HepG2 (cell line): Measurements from ENCODE around the gene TBC1D4. TPM values are rescaled to one million over a fixed set of nuclear protein-coding genes. Genes with fewer than 3 reads are reported as not detected.

Source experiments
- ATF4 ChIP-seq, 2 experiments: fragments of 450-650 bp in 1 of 2; sonication (generic) in 1 of 2; formaldehyde crosslinking; IDR thresholded peaks; 2 replicates each; pipeline versions ENCODE4 v1.5.0 to v1.8.0; 2020 to 2022; ENCODE audit warnings: mild to moderate bottlenecking in 1 of 2, missing genetic modification reagents in 1 of 2
- CEBPB ChIP-seq: IDR thresholded peaks from 2 replicates; pipeline ENCODE4 v1.6.1; 2011; ENCODE audit warnings: low read depth, low read length, improper control_type of control experiment, borderline replicate concordance
- DRAP1 ChIP-seq: IDR thresholded peaks from 2 replicates; pipeline ENCODE4 v1.6.1; 2016; ENCODE audit warnings: missing genetic modification reagents, missing compliant biosample characterization
- IRX3 ChIP-seq: sonication (generic); formaldehyde crosslinking; IDR thresholded peaks from 2 replicates; pipeline ENCODE4 v1.8.1; 2023; ENCODE audit warnings: mild to moderate bottlenecking, low read depth, missing genetic modification reagents, borderline replicate concordance
- LRRFIP1 ChIP-seq: sonication (generic); formaldehyde crosslinking; conservative IDR thresholded peaks from 2 replicates; pipeline ENCODE4 v1.4.0; 2020; ENCODE audit warnings: missing genetic modification reagents
- MAZ ChIP-seq, 2 experiments: sonication (generic) in 1 of 2; formaldehyde crosslinking in 1 of 2; IDR thresholded peaks; 2 replicates each; pipeline versions ENCODE4 v1.5.0 to v1.6.1; 2012 to 2020; ENCODE audit warnings: low read depth in 2 of 2, mild to moderate bottlenecking in 2 of 2, borderline replicate concordance in 1 of 2, improper control_type of control experiment in 1 of 2, low read length in 1 of 2, missing genetic modification reagents in 1 of 2, moderate library complexity in 1 of 2
- POLR2G ChIP-seq: fragments of 200-400 bp; formaldehyde crosslinking; IDR thresholded peaks from 2 replicates; pipeline ENCODE4 v1.6.1; 2018; ENCODE audit warnings: mild to moderate bottlenecking, low read depth, low read length, moderate library complexity
- RAD51 ChIP-seq: fragments of 450-650 bp; IDR thresholded peaks from 2 replicates; pipeline ENCODE4 v1.6.1; 2016; ENCODE audit warnings: borderline replicate concordance
- RBM22 ChIP-seq: fragments of 200-400 bp; formaldehyde crosslinking; optimal IDR thresholded peaks from 2 replicates; pipeline ENCODE3; 2017; ENCODE audit warnings: mild to moderate bottlenecking, low read length, moderate library complexity
- SIX1 ChIP-seq: sonication (generic); formaldehyde crosslinking; IDR thresholded peaks from 2 replicates; pipeline ENCODE4 v1.4.0; 2020; ENCODE audit warnings: missing genetic modification reagents, borderline replicate concordance
- SKI ChIP-seq: fragments of 450-650 bp; IDR thresholded peaks from one replicate; pipeline ENCODE4 v1.6.1; 2018; ENCODE audit warnings: mild to moderate bottlenecking; ENCODE audit not compliant: partially characterized antibody
- SNAPC2 ChIP-seq: sonication (generic); formaldehyde crosslinking; IDR thresholded peaks from 2 replicates; pipeline ENCODE4 v1.8.1; 2022; ENCODE audit warnings: mild to moderate bottlenecking, missing genetic modification reagents
- TARDBP ChIP-seq: sonication (generic); formaldehyde crosslinking; IDR thresholded peaks from 2 replicates; pipeline ENCODE4 v1.8.0; 2022; ENCODE audit warnings: mild to moderate bottlenecking, missing genetic modification reagents
- TCF7L2 ChIP-seq: IDR thresholded peaks from 2 replicates; pipeline ENCODE4 v1.6.1; 2011; ENCODE audit warnings: mild to moderate bottlenecking, low read depth, low read length, moderate library complexity
- ZNF460 ChIP-seq: sonication (generic); formaldehyde crosslinking; IDR thresholded peaks from 2 replicates; pipeline ENCODE4 v1.5.1; 2020; ENCODE audit warnings: missing genetic modification reagents, mild to moderate bottlenecking, borderline replicate concordance
- ZNF687 ChIP-seq: sonication (generic); formaldehyde crosslinking; IDR thresholded peaks from 2 replicates; pipeline ENCODE4 v1.5.1; 2020; ENCODE audit warnings: mild to moderate bottlenecking, missing genetic modification reagents, moderate library complexity
- polyA plus RNA-seq, 8 experiments: library from polyadenylated mRNA; depleted of rRNA in 3 of 8; stranded (reverse) in 7 of 8; unstranded in 1 of 8; fragments of >200 nt; fragmentation: Illumina TruSeq in 4 of 8; extraction: Trizol in 4 of 8; gene quantifications; 2 replicates each; pipeline versions ENCODE4 v1.2.1 to v1.2.3, GENCODE V29; 2011 to 2016; ENCODE audit warnings: low read depth in 4 of 8, missing spikeins in 1 of 8, mixed read lengths in 1 of 8; ENCODE audit not compliant: insufficient read depth in 1 of 8
- total RNA-seq, 5 experiments: library from RNA; depleted of rRNA; stranded (reverse); fragments of >200 nt; fragmentation: Illumina TruSeq; extraction: Trizol; gene quantifications; 2 replicates each; pipeline ENCODE4 v1.2.3, GENCODE V29; 2016; ENCODE audit warnings: low read depth in 1 of 5
- TF ChIP-seq, protein P1 (sequence below): sonication (generic); formaldehyde crosslinking; IDR thresholded peaks from 2 replicates; pipeline ENCODE4 v1.8.1; 2022; ENCODE audit warnings: low read depth, mild to moderate bottlenecking, missing genetic modification reagents

The TBC1D4 gene
- total and polyA plus RNA-seq, 2 of the 13 experiments (the other 11 are each of a cell fraction or from before 2014, with no cell fraction given) = 35.9 to 64.4 TPM

DNA sequence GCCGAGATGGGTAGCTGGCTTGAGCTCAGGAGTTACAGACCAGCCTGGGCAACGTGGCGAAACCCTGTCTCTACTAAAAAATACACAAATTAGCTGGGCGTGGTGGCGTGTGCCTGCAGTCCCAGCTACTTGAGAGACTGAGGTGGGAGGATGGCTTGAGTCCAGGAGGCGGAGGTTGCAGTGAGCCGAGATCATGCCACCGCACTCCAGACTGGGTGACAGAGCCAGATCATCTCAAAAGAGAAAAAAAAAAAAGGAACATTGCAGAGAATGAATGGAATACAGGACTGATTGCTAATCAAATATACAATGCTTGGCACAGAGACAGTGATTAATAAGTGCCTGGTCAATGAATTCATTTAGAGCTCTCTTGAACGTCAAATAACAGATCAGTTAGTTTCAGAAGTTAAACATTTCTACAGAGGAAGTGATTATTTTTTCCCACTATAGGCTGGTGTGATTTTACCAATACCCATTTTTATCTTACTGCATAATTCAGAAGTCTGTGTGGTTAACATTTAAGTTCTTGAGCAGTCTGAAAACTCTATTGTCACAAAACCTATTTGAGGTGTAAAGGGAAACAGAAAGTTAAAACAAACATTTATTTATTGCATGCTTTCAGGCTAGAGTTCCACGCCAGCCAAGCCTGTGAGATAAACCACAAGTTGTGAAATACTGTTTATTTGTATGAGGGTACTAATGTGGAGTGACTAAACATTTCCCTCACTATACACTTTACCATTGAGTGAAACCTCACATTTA, 7.7 kb upstream of the TBC1D4 start (continued):
- TF ChIP-seq ZNF687 (CRISPR knock-in tag) = 0 out of 2 replicates have a peak, but pooled peaks have one; percentile 30
- no peak for TF ChIP-seq SKI
- no peak for TF ChIP-seq RBM22
- no peak for TF ChIP-seq LRRFIP1 (CRISPR knock-in tag)
- TF ChIP-seq POLR2G = no peak
- TF ChIP-seq ZNF460 (CRISPR knock-in tag) = no peak
- TF ChIP-seq, protein P1, sequence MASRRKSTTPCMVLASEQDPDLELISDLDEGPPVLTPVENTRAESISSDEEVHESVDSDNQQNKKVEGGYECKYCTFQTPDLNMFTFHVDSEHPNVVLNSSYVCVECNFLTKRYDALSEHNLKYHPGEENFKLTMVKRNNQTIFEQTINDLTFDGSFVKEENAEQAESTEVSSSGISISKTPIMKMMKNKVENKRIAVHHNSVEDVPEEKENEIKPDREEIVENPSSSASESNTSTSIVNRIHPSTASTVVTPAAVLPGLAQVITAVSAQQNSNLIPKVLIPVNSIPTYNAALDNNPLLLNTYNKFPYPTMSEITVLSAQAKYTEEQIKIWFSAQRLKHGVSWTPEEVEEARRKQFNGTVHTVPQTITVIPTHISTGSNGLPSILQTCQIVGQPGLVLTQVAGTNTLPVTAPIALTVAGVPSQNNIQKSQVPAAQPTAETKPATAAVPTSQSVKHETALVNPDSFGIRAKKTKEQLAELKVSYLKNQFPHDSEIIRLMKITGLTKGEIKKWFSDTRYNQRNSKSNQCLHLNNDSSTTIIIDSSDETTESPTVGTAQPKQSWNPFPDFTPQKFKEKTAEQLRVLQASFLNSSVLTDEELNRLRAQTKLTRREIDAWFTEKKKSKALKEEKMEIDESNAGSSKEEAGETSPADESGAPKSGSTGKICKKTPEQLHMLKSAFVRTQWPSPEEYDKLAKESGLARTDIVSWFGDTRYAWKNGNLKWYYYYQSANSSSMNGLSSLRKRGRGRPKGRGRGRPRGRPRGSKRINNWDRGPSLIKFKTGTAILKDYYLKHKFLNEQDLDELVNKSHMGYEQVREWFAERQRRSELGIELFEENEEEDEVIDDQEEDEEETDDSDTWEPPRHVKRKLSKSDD (CRISPR knock-in tag) = no peak
- no peak for TF ChIP-seq SIX1
- TF ChIP-seq ATF4 (CRISPR knock-in tag; IDR thresholded peaks at IDR 0.05) = no peak
- TF ChIP-seq MAZ (IDR thresholded peaks at IDR 0.05; ENCODE audit: borderline replicate concordance, low read depth, low read length) = no peak
- no peak for TF ChIP-seq MAZ (CRISPR knock-in tag; IDR thresholded peaks at IDR 0.05; ENCODE audit: low read depth)
- TF ChIP-seq TARDBP = no peak
- TF ChIP-seq RAD51 = no peak
- no peak for TF ChIP-seq IRX3 (CRISPR knock-in tag)
- no peak for TF ChIP-seq SNAPC2 (CRISPR knock-in tag)
- no peak for TF ChIP-seq TCF7L2
- TF ChIP-seq CEBPB = peak; percentile 85
- no peak for TF ChIP-seq DRAP1 (CRISPR knock-in tag)
